Gastrocnemius medialis (tissue), 4 donors: ENCODE data around the gene ERBIN.

Source experiments
- POLR2A ChIP-seq, 2 donors: fragments of 450-650 bp; IDR thresholded peaks; one replicate each; pipeline ENCODE4 v1.6.1; 2017; ENCODE audit warnings: antibody characterized with exemption in 2 of 2, mild to moderate bottlenecking in 2 of 2, moderate library complexity in 2 of 2
- TF ChIP-seq, protein P1 (sequence below), 5 experiments: fragments of 450-650 bp in 3 of 5; fragments of 200-600 bp in 2 of 5; sonication (generic) in 2 of 5; IDR thresholded peaks in 4 of 5; conservative IDR thresholded peaks in 1 of 5; 1 replicate in 4 of 5; 2 replicates in 1 of 5; pipeline ENCODE4 v1.5.1; 2016 to 2019; ENCODE audit warnings: antibody characterized with exemption in 5 of 5, mild to moderate bottlenecking in 3 of 5, moderate library complexity in 3 of 5

DNA sequence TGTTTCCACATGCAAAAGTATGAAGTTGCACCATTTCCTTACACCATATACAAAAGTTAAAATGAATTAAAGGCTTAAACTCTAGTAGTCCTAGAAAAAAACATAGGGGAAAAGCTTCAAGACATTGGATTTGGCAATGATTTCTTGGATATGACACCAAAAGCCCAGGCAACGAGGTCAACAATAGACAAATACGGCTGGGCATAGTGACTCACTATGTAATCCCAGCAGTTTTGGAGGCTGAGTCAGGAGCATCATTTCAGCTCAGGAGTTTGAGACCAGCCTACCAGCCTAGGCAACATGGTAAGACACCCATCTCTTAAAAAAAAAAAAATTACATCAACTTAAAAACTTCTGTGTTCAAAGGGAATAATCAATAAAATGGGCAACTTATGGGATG lies 186.8 kb downstream of the ERBIN start:
- TF ChIP-seq, protein P1, sequence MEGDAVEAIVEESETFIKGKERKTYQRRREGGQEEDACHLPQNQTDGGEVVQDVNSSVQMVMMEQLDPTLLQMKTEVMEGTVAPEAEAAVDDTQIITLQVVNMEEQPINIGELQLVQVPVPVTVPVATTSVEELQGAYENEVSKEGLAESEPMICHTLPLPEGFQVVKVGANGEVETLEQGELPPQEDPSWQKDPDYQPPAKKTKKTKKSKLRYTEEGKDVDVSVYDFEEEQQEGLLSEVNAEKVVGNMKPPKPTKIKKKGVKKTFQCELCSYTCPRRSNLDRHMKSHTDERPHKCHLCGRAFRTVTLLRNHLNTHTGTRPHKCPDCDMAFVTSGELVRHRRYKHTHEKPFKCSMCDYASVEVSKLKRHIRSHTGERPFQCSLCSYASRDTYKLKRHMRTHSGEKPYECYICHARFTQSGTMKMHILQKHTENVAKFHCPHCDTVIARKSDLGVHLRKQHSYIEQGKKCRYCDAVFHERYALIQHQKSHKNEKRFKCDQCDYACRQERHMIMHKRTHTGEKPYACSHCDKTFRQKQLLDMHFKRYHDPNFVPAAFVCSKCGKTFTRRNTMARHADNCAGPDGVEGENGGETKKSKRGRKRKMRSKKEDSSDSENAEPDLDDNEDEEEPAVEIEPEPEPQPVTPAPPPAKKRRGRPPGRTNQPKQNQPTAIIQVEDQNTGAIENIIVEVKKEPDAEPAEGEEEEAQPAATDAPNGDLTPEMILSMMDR (IDR thresholded peaks at IDR 0.05 in 4 of 5, conservative IDR thresholded peaks at IDR 0.05 in 1 of 5) = no peak
- no peak for TF ChIP-seq POLR2A (IDR thresholded peaks at IDR 0.05)
